Right lobe of liver (tissue), 6 donors: Measurements from ENCODE around the gene GRK6. TPM values are rescaled to one million over a fixed set of nuclear protein-coding genes. Genes with fewer than 3 reads are reported as not detected.
"Not testable (repeated sequence)": the region's sequence is repeated elsewhere in the genome, so short reads cannot be mapped to it uniquely, and the experiment has no call there.

Experiments
- ATAC-seq, 4 donors: fragments of 200-7000 bp; cut with Tn5 transposase; one replicate each; pipeline ENCODE4 v1.9.1; 2020; ENCODE audit warnings: mild to moderate bottlenecking in 4 of 4, moderate library complexity in 4 of 4
- DNase-seq, 3 donors: peaks; one replicate each; pipeline ENCODE4 v3.0.0-alpha.2; 2020
- H3K27ac ChIP-seq, 3 donors: fragments of 200-600 bp; one replicate each; pipeline ENCODE4 v1.8.0; 2022
- H3K27me3 ChIP-seq, 2 donors: fragments of 200-600 bp; one replicate each; pipeline ENCODE4 v1.8.0; 2022
- H3K36me3 ChIP-seq, 4 donors: fragments of 200-600 bp; sonication (generic) in 1 of 4; one replicate each; pipeline versions ENCODE4 v1.5.1 to v1.8.0; 2017 to 2022; ENCODE audit warnings: control low read depth in 1 of 4
- H3K4me1 ChIP-seq, 4 donors: fragments of 200-600 bp; sonication (generic) in 1 of 4; one replicate each; pipeline versions ENCODE4 v1.5.1 to v1.8.0; 2017 to 2022; ENCODE audit warnings: control low read depth in 1 of 4
- H3K4me3 ChIP-seq, 3 donors: fragments of 200-600 bp; one replicate each; pipeline ENCODE4 v1.8.0; 2022
- H3K9me3 ChIP-seq, 4 donors: fragments of 200-600 bp; sonication (generic) in 1 of 4; one replicate each; pipeline versions ENCODE4 v1.5.1 to v1.8.0; 2017 to 2022; ENCODE audit warnings: control low read depth in 1 of 4
- CTCF ChIP-seq, 4 donors: fragments of 200-600 bp in 3 of 4; fragments of 450-650 bp in 1 of 4; IDR thresholded peaks; one replicate each; pipeline versions ENCODE4 v1.5.1 to v1.8.0; 2016 to 2022; ENCODE audit warnings: antibody characterized with exemption in 4 of 4, mild to moderate bottlenecking in 2 of 4
- POLR2A ChIP-seq: fragments of 450-650 bp; IDR thresholded peaks from one replicate; pipeline ENCODE4 v1.6.1; 2017; ENCODE audit warnings: antibody characterized with exemption, mild to moderate bottlenecking
- WGBS: methylation state at CpG from one replicate; pipeline ENCODE4 v1.1.6; 2018; ENCODE audit warnings: low coverage, low lambda C conversion rate; ENCODE audit not compliant: insufficient coverage; ENCODE audit errors: missing lambda C conversion rate; 5-methylcytosine and 5-hydroxymethylcytosine counted together
- intact Hi-C, 2 donors: fragments of 100-400 bp; cut with DNase I; formaldehyde crosslinking; loops; one replicate each; pipeline versions ENCODE4 v1.11.2 to v1.14.1; 2022
- total RNA-seq, 6 experiments: library from RNA; depleted of rRNA in 2 of 6; stranded (reverse); fragments of >200 nt in 2 of 6; fragmentation: NEBNext Ultra II Directional in 3 of 6; extraction: Animal tissue kit (Norgen Biotek cat#: 25700) in 3 of 6; gene quantifications; one replicate each; pipeline versions ENCODE4 v1.1.0 to v1.2.4, GENCODE V29; 2016 to 2023
- donor health status: DM: no; HTN: yes; CAD: no.
- donor health status: DM: no; HTN: no; CAD: no.
- donor health status: DM: no; HTN: no; CAD: no.
- donor health status: DM: no; HTN: yes; CAD: no.
- donor health status: DM: no; HTN: yes; CAD: no.

GRK6 gene
- total RNA-seq, 6 experiments from 2014 or later: 6.1 to 10.8 (median 10.0) TPM

- DNase-seq: no peak
- Histone ChIP-seq H3K9me3 (no peaks in the 10 kb centered on the region), H3K27ac (no peak overlapping the region), H3K4me3 (no peak overlapping the region), H3K4me1 (peaks cover 0 to 12% (median 5%) of the 10 kb centered on the region in 4 donors), H3K27me3 (no peaks in the 10 kb centered on the region), H3K36me3 (peaks cover 0 to 2% (median 0%) of the 10 kb centered on the region in 4 donors)
- TF ChIP-seq POLR2A: no peak
- no peak for TF ChIP-seq CTCF (IDR thresholded peaks at IDR 0.05)
- WGBS: 93% methylated on average over 16 of the region's 22 CpGs
- intact Hi-C loops: no loop called here
- no peak for ATAC-seq
These were observed 57.8 kb downstream of the GRK6 start for GRCh38 chr5:177483994-177484901.

DNA sequence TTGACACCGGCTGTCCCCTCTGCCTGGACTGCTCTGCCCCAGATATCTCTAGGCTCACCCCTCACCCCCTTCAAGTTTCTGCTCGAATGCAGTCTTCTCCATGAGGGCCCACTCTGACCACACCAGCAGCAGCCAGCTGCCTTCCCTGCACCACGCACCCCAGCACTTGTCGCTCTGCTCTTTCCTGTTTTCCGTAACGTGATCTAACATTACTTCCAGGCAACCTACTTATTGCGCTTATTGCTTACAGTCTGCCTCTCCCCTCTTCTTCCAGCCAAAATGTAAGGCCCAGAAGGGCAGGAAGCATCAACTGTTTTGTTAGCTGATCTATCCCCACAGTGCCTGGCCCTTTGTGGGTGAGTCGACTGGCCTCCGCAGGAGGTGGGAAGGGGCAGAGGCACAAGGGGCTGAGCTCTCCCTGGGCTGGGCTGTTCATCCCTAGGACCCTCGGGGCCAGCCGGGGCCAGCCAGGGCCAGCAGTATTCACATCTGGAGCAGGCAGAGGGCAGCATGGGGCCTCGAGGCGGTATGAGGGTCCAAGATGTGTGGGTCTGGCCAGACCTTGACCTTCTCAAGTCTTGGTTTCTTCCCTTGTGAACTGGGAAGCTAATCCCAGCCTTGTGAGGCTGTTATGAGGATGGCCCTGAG lies 58.5 kb downstream of the GRK6 start:
- intact Hi-C loops: no loop called here
- peaks cover 0 to 2% (median 0%) of the 10 kb centered on the region in 4 donors for H3K36me3 ChIP-seq
- no peak overlapping the region for H3K27ac ChIP-seq
- 75% methylated on average over 7 of the region's 13 CpGs for WGBS
- DNase-seq (no peak), ATAC-seq (no peak)
- H3K4me1 ChIP-seq: peaks cover 0 to 4% (median 1%) of the 10 kb centered on the region in 4 donors
- H3K9me3 ChIP-seq: no peaks in the 10 kb centered on the region
- no peak overlapping the region for H3K4me3 ChIP-seq
- H3K27me3 ChIP-seq: no peaks in the 10 kb centered on the region
- TF ChIP-seq CTCF (IDR thresholded peaks at IDR 0.05): no peak
- TF ChIP-seq POLR2A: no peak

- H3K27me3 ChIP-seq, H3K9me3 ChIP-seq, H3K4me1 ChIP-seq, H3K36me3 ChIP-seq, H3K27ac ChIP-seq, ATAC-seq, intact Hi-C loops, DNase-seq, H3K4me3 ChIP-seq: not testable (repeated sequence)
- 93% methylated on average over 3 of the region's 3 CpGs for WGBS
These were observed 59.3 kb downstream of the GRK6 start for GRCh38 chr5:177485753-177486152.

DNA sequence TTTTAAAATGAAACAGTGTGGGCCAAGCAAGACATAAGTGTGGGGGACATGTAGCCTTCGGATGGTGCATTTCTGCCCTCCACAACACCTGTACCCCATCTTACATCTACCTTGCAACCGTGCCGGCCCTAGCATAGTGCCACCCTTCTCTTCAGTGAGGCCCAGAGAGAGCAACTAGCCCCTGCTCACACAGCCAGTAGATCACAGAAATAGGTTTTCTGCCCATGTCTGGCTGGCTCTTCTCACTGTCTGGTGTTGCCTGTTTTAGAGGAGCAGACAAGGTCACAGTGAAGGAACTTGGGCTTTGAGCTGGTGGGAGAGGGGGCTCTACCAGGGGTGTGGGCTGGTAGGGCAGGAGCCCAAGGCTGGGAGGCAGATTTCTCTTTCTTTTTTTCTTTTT lies 59.8 kb downstream of the GRK6 start:
- H3K4me1 ChIP-seq: no peaks in the 10 kb centered on the region
- peaks cover 0 to 2% (median 0%) of the 10 kb centered on the region in 4 donors for H3K36me3 ChIP-seq
- no peaks in the 10 kb centered on the region for H3K27me3 ChIP-seq
- ATAC-seq (no peak), DNase-seq (no peak)
- H3K4me3 ChIP-seq: no peak overlapping the region
- no peaks in the 10 kb centered on the region for H3K9me3 ChIP-seq
- no peak overlapping the region for H3K27ac ChIP-seq
- TF ChIP-seq CTCF (IDR thresholded peaks at IDR 0.05) (no peak), POLR2A (no peak)
- intact Hi-C loops: no loop called here
- 90% methylated on average over 2 of the region's 3 CpGs for WGBS

DNA sequence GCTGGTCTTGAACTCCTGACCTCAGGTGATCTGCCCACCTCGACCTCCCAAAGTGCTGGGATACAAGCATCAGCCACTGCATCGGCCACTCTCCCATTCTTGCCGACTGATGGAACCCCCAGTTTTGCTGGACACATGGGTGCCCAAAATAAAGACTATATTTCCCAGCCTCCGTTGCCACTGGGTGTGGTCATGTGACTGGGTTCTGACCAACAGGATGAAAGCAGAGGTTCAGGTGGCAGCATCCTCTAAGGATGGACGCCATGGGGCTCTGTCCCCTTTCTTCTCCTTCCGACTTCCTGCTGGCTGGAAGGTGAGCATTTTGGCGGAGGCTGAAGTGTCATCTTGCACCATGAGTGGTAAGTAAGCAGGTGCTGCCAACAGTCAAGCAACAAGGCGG lies 60.7 kb downstream of the GRK6 start:
- TF ChIP-seq POLR2A (no peak), CTCF (IDR thresholded peaks at IDR 0.05) (no peak)
- H3K36me3 ChIP-seq: peaks cover 0 to 2% (median 0%) of the 10 kb centered on the region in 4 donors
- no peaks in the 10 kb centered on the region for H3K27me3 ChIP-seq
- ATAC-seq (no peak), DNase-seq (no peak)
- 100% methylated on average over 2 of the region's 8 CpGs for WGBS
- no peaks in the 10 kb centered on the region for H3K4me1 ChIP-seq
- no peak overlapping the region for H3K27ac ChIP-seq
- intact Hi-C loops: no loop called here
- H3K4me3 ChIP-seq: no peak overlapping the region
- no peaks in the 10 kb centered on the region for H3K9me3 ChIP-seq
